ENCODE measurements around the gene NIM1K. TPM values are rescaled to one million over a fixed set of nuclear protein-coding genes. Genes with fewer than 3 reads are reported as not detected.
A peak's percentile ranks its signal among the peaks of the same experiment; 100 is the strongest.

The NIM1K gene
- total and polyA plus RNA-seq, 10 of the 15 experiments (the other 5 are each of a cell fraction or from before 2014, with no cell fraction given) = 0.27 to 1.7 (median 0.66) TPM

- TF ChIP-seq MYC (IDR thresholded peaks at IDR 0.05; ENCODE audit: insufficient read depth, insufficient read length, insufficient replicate concordance, low read length, severe bottlenecking) = no peak
- no peak for TF ChIP-seq NFIC (IDR thresholded peaks at IDR 0.05; ENCODE audit: low read depth, low read length)
- no peak for TF ChIP-seq DPF2 (IDR thresholded peaks at IDR 0.05)
- TF ChIP-seq NFYB (IDR thresholded peaks at IDR 0.05; ENCODE audit: insufficient read depth, low read depth, low read length) = no peak
- TF ChIP-seq EP300 (IDR thresholded peaks at IDR 0.05; ENCODE audit: borderline replicate concordance in 1 of 2, control insufficient read depth in 1 of 2, low read depth in 2 of 2, low read length in 2 of 2) = no peak
Measured at GRCh38 chr5:43209833-43210232, 17.8 kb downstream of the NIM1K start (continued).

GRCh38 chr5:43210570-43210969 lies 18.5 kb downstream of the NIM1K start:
- H4K20me1 ChIP-seq (ENCODE audit: control insufficient read depth, insufficient read depth) = no peaks in the 10 kb centered on the region
- H3K9ac ChIP-seq (ENCODE audit: control insufficient read depth, insufficient read depth, low read length) = no peak overlapping the region
- H3K4me2 ChIP-seq (ENCODE audit: control insufficient read depth, insufficient read depth) = no peak overlapping the region
- peak; percentile 32 for ATAC-seq
- FAIRE-seq = no peak
- ChIA-PET RAD21 (ENCODE audit: unreplicated experiment) (no interaction called here), SMC1A (ENCODE audit: uncharacterized antibody, unreplicated experiment) (no interaction called here), CTCF (interaction anchor here (3.3 kb wide), 1 partner anchor 15 kb away, joined by 13 read pairs; no protein-coding TSS in a partner anchor), POLR2A (no interaction called here)
- no peaks in the 10 kb centered on the region for H3K79me2 ChIP-seq (ENCODE audit: control insufficient read depth, insufficient read depth, low read length)
- DNase-seq (ENCODE audit: low read depth, low spot score) = no peak
- no peaks in the 10 kb centered on the region for H3K4me1 ChIP-seq (ENCODE audit: control insufficient read depth, insufficient read depth, low read length)
- no TSS peak for BruUV-seq (replicated peaks)
- no peak overlapping the region for H3K27ac ChIP-seq (ENCODE audit: control insufficient read depth, insufficient read depth)
- no peaks in the 10 kb centered on the region for H3K36me3 ChIP-seq (ENCODE audit: control insufficient read depth in 2 of 2, insufficient read depth in 2 of 2, low read length in 1 of 2)
- no peak overlapping the region for H3K4me3 ChIP-seq
- H3K9me3 ChIP-seq (replicated peaks; ENCODE audit: control insufficient read depth, insufficient read depth, low read length) = no peaks in the 10 kb centered on the region
- no peak overlapping the region for H2AFZ ChIP-seq (ENCODE audit: control insufficient read depth, low read depth, low read length)
- TF ChIP-seq MEF2A (IDR thresholded peaks at IDR 0.05; ENCODE audit: insufficient read depth, low read depth, low read length) = no peak
- intact Hi-C loops (cut with micrococcal nuclease; ENCODE audit: unreplicated experiment) = no loop called here
- WGBS (ENCODE audit: insufficient coverage, insufficient replicate concordance, low lambda C conversion rate, missing lambda C conversion rate) = 28% methylated on average over 6 of the region's 6 CpGs
- no peaks in the 10 kb centered on the region for H3K27me3 ChIP-seq (replicated peaks in 1 of 2; ENCODE audit: control insufficient read depth in 2 of 2, insufficient read depth in 2 of 2, low read length in 1 of 2)
- in situ Hi-C loops (cut with MboI) = no loop called here
